ENCODE measurements around the gene SNX30.

Gene SNX30

DNA sequence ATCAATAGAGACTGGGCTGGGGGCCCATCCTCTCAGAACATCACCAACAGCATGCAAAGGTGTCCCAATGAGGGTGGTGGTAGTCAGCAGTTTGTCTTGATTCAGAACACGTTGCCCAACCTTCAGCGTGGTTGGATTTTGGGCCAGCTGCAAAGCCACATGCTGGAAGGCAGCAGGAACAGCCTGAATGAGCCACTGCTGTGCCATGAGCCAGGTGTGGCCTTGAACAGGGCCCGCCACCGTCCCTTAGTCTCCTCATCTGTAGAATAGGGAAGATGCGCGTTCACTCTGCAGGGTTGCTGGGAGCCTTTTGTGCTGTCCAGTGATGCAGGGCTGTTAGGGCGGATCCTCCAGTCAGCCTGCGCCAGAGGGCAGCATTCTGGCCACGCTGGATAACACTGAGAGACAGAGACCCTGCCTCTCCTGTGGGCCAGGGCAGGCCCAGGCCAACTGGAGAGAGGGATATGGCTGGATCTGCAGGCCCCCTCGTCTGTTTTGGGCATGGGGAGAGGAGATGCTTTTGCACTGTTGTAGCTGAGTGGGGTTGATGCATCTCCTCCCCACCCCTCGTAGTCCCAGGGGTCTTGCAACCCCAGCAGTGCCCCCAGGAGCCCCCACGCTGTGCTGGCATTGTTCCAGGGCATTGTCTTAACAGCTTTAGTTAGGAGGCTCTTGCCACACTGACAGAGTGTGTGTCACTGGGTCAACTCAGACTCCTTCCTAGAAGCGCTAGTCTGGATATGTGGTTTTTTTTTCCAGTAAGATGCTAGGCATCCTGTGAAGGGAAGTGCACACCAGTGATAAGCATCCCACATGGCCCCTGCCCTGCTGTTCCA is 98.0 kb downstream of the SNX30 start:
- no peak overlapping the region for H3K4me3 ChIP-seq (ENCODE audit: low read depth, low read length)
- no peak for DNase-seq (ENCODE audit: low read depth)

DNA sequence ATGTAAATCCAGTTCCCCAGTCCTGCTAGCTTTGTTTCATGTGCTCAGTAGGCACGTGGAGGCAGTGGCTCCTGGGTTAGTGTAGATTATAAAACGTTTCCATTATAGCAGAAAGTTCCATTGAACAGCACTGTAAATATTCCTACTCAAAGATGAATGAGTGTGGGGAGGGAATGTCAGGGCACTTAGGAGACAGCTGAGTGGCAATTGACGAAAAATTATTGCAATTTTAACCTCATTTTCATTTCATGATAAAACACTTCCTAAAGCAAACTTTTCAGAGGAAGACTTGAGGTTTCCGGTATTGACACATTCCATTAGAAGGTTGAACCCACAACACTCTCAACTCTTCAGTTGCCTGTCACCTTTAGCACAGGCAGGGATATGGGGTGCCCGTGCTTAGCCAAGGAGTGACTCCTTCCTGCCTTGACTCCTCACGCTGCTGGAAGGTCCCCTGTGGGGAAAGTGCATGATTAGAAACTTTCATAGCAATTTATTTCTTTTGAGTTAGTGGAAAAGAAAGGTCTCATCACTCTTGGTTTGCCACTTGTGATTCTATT is 98.9 kb downstream of the SNX30 start:
- DNase-seq (ENCODE audit: low read depth), result no peak
- H3K4me3 ChIP-seq (ENCODE audit: low read depth, low read length), result no peak overlapping the region

DNA sequence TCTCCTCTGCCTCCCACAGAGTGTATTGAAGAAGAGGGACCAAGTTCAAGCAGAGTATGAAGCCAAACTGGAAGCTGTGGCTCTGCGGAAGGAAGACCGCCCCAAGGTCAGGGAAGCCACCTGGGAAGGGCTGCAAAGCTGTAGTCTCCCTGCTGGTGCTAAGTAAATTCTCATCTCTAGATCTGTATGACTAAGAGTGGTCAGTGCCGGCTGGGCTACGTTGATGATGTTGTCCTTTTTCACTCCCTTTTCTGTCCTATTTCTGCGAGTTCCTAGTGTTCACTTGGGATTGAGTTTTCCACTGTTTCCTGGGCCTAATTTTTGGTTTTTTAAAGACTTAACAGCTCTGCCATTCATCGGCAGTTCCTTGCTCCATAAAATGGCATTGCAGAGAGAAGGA is 100.3 kb downstream of the SNX30 start:
- no peak for DNase-seq (ENCODE audit: low read depth)
- no peak overlapping the region for H3K4me3 ChIP-seq (ENCODE audit: low read depth, low read length)

DNA sequence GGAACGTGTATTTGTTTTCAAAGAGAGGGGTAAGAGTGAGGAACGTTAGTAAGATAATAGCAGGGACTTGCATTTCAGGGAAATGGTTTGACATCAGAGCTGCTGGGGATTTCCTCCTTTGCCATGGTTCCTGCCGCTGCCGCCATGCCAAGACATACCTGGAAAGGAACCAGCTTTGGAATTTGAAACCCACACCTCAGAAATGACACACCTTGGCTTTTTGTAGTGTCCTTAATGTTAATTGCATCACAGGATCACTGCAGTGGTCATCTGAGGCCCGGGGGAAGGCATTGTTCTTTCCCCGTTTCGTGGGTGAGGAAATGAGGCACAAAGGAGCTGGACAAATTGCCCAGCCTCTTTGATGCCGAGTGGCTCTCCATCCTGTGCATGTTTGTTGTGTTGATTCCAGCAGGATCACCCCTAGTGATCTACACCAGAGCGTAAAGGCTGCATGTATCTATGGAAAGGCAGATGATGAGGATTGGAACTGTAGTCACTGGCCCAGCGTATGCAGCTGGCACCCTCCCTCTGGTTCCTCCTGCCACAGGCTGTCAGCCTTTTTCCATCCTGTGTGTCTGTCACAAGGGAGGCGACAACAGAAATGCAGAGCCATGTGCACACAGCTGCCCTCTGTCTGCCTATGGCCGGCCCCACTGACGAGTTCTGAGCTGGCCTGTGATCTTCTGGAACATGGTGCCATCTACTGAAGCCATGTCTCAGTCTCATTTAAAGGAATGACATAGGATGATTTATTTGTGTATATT is 102.4 kb downstream of the SNX30 start:
- H3K4me3 ChIP-seq (ENCODE audit: low read depth, low read length), result no peak overlapping the region
- no peak for DNase-seq (ENCODE audit: low read depth)

DNA sequence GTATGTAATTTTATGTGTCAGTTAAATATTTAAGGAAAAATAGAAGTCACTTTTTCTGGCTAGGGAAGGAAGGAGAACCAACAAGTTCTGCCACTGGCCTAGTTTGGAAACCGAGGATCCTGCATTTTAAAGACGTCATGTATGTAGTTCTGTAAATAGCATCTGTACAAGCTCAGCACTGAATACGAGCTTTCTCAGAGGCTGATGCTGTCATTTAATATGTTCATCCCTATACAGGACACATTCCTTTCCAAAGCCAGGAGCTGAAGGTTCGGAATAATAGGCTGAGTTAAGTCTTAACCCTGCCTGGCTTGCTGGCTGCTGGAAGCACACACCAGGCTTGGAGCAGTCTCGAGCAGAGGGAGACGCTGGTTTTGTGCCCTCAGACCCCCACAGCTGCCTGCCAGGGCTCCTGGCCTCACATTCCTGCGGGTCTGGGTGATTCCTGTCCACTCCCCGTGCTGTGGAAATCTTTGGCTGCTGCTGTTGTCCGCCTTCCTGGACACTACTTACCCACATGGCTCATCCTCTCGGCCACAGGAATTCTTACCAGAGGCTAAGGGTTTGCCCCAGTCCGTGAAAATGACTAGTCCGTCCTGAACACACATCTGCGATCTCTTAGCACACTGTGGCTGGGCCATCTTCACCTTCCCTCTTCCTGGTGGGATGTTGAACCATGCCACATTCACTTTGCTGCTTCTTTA is 103.5 kb downstream of the SNX30 start:
- H3K4me3 ChIP-seq (ENCODE audit: low read depth, low read length), result no peak overlapping the region
- DNase-seq (ENCODE audit: low read depth), result no peak

DNA sequence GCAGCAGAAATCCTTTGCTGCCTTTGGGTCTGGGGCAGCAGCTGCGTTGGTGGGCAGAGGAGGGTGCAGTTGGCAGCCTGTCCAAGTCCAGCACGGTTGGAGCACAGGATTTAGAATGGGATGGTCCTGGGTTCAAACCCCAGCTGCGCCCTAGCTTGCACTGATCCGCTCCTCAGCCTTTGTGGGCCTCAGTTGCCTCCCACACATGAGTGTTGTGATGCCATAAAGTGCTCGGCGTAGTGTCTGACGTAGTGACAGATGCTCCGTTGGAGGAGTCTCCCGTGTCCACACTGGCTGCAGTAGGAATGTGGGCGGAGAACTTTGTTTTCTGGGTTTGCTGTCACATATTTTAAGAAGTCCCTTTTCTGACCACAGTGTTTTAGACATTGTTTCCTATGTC is 104.1 kb downstream of the SNX30 start:
- DNase-seq (ENCODE audit: low read depth), result no peak
- H3K4me3 ChIP-seq (ENCODE audit: low read depth, low read length), result no peak overlapping the region

DNA sequence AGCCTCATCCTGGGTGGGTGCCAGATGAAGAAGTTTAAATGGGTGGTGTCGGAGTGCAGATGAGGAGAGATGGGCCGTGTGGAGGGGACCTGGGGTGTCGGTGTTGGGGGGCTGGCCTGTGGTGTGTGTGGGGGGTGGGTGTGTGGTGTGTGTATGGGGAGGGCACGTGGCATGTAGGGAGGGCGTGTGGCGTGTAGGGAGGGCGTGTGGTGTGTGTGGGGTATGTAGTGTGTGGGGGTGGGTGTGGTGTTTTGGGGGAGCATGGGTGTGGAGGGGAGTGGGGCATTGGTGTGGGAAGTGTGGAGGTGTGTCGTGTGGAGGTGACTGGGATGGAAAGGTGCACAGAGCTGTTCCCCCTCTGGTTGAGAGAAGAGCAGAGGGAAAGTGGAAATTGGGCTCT is 105.6 kb downstream of the SNX30 start:
- DNase-seq (ENCODE audit: low read depth), result no peak

DNA sequence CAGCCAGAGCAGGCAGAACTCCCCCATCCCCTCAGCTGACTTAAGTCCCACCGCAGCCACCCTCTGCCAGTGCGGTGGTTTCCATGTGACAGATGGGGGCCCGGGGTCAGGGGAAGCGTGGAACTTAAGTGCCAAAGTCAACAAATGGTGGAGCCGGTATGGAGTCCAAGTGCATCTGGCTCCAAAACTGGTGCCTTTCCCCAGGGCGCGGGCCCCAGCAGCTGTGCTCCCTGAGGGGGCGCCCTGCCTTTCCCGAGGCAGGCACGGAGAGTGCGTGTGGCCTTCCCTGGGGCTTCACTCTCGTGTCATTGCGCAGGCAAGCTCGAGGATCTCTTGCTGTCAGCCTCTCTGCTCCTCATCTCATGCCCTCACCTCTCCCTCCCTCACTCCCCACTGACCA is 106.3 kb downstream of the SNX30 start:
- H3K4me3 ChIP-seq (ENCODE audit: low read depth, low read length), result no peak overlapping the region
- DNase-seq (ENCODE audit: low read depth), result no peak

More for the DNA sequence above, 105.6 kb downstream of the SNX30 start:
- H3K4me3 ChIP-seq (ENCODE audit: low read depth, low read length), result no peak overlapping the region

DNA sequence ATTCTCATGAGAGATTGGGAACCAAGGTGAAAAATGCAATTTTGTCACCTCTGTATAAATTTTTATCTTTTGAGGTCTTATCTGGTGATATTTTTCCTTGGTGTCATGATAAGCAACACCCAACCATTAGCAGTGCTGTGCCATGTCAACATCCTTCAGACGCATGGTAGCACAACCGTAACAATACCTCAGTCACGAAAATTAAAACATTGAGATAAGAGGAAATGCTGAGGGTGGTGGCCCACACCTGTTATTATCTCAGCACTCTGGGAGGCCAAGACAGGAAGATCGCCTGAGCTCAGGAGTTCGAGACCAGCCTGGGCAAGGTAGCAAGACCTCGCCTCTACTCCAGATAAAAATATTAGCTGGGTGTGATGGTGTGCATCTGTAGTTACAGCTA is 107.4 kb downstream of the SNX30 start:
- no peak overlapping the region for H3K4me3 ChIP-seq (ENCODE audit: low read depth, low read length)

DNA sequence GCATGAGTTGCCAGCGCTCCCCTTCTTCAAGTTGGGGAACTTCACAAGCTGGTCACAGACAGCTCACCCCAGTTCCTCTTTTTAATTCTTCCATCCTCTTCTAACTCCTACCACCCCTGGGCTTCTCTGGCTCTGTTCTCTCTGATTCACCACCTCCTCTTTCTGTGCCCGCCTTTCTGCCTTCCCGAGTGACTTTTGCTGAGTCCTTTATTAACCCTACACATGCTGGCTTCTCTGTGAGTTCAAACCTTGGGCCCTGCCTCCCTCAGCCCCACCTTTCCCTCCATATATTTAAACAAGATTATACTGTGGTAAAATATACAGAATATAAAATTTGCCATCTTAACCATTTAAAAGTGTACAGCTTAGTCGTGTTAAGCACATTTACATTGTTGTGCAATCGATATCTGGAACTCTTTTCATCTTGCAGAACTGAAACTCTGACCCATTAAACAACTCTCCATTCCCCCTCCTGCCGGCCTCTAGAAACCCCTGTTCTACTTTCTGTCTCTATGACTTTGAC is 108.1 kb downstream of the SNX30 start:
- DNase-seq (ENCODE audit: low read depth), result no peak
- no peak overlapping the region for H3K4me3 ChIP-seq (ENCODE audit: low read depth, low read length)

More for the DNA sequence above, 107.4 kb downstream of the SNX30 start:
- DNase-seq (ENCODE audit: low read depth), result no peak

DNA sequence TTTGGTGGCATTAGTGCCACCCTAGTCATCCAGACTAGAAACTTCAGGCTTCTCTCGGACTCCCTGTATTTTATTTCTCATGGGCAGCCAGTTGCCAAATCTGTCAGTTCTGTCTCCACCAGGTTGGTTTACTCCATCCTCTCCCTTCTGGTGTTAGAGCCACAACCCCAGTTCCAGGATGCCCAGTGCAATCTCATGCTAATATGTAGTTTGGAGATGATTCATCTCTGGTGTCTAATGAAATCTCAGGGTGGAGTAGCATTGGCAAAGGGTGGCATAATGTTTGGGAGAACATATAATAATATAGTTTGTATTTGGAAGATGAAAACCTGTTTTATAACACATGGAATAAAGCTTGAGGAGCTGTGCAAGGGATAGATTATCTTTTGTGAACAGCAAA is 109.9 kb downstream of the SNX30 start:
- no peak overlapping the region for H3K4me3 ChIP-seq (ENCODE audit: low read depth, low read length)
- DNase-seq (ENCODE audit: low read depth), result no peak

DNA sequence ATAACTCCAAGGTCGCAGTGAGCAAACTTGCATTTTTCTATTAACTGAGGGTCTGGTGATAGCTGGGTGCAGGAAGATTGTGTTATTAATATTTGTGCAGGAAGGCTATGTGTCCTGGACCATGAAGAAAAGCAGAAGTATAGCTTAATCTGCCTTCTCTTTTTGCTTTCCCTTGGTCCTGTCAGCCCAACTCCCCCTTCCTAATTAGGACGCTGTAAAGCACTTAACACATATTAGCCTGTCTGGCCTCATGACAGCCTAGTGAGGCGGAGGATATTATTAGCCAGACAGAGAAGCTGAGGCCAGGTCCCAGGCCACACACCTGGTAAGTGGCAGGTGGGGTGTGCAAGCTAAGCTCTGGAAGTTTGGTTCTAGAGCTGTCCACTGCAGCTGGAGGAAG is 110.6 kb downstream of the SNX30 start:
- no peak overlapping the region for H3K4me3 ChIP-seq (ENCODE audit: low read depth, low read length)
- DNase-seq (ENCODE audit: low read depth), result no peak

DNA sequence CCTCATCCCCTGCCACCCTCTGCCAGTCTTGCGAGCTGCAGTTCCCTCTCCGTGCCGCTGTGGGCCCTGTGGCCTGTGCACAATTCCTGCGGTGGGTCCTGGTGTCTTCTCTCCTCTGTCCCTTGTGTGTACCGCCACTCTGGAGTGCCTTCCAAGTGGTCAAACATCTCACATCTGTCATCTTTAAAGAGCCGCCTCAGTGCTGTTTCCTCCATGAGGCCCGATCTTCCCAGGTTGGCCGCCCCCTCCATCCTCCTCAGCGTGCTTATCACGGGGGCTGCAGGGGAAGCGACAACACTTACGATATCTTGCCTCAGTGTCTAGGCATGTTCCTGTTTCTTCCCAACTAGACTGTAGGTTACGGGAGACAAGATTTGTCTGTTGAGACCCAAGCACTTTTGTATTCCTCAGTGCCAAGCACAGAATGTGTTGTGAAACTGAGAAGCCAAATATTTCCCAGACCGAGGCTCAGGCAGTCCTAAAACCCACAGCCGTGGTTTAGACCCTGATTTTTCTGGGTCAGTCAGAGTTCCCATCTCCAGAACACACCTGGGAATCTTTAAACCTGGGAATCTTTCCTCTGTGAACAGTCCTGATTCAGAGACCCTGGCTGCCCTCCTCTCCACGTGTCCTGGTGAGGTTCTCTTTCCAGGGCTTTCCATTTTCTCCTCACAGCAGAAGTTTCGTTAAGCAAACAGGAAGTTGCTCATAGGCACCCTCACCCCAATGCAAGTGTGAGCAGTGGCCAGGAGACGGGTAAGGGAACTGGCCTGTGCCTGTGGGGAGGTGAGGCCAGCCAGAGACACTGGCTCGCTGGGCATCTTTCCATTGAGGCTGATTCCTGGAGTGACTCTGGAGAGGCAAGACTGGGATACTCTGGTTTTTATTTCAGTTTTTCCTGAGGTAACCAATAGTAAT is 111.3 kb downstream of the SNX30 start:
- no peak overlapping the region for H3K4me3 ChIP-seq (ENCODE audit: low read depth, low read length)

DNA sequence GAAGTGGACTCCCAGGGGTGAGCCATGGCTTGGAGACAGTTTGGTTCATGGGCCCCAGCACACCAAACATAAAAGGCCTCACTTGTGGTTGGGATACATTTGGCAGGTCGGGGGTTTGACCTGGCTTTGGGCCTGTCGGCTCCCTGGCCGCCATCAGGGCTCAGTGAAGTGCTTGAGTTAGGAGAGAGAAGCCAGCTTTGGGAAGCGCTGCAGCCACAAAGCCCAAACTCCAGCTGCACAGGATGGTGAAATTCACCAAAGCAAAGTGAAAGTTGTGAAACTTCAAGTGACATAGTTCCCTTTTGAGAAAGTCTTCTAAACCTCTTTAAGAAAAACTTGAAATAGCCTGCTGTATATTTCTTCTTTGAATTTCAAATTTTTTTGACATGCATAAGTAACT is 112.7 kb downstream of the SNX30 start:
- H3K4me3 ChIP-seq (ENCODE audit: low read depth, low read length), result no peak overlapping the region
- no peak for DNase-seq (ENCODE audit: low read depth)

More for the DNA sequence above, 111.3 kb downstream of the SNX30 start:
- no peak for DNase-seq (ENCODE audit: low read depth)

DNA sequence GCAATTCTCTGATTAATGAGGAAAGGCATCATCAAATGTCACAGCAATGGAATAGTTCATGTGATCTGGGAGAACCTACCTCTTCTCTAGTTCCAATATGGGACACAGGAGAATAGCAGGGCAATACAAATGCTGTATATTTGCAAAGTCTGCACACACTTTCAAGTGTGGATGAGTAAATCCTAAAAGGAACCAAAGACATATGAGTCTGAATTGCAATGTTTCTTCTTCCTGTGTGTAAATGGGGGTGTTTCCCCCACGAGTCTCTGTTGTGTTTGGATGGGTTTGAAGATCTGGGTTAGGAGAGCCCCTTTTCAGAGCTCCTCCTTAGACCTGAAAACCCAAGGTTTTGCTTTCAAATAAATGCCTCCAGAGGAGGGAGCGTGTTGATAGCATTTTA is 113.2 kb downstream of the SNX30 start:
- H3K4me3 ChIP-seq (ENCODE audit: low read depth, low read length), result no peak overlapping the region
- DNase-seq (ENCODE audit: low read depth), result no peak

DNA sequence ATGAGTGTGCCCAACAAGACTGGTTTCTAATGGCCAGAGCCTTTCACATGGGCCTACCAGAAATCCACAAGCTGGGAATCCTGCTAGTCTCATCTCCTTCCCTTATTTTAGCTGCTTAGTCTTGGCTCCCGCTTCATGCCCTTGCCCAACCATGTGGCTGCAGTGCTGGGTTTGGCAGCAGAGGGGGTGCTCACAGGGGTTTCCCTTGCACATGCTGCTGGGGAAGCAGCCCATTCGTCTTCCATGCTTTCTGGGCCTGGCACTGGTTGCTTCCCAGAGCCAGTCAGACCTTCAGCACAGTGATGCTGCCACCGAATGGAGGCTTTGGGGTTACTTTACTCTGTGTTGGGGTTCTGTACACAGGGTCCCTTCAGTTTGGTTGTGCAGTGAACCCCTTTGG is 113.8 kb downstream of the SNX30 start:
- H3K4me3 ChIP-seq (ENCODE audit: low read depth, low read length), result no peak overlapping the region
- DNase-seq (ENCODE audit: low read depth), result no peak

DNA sequence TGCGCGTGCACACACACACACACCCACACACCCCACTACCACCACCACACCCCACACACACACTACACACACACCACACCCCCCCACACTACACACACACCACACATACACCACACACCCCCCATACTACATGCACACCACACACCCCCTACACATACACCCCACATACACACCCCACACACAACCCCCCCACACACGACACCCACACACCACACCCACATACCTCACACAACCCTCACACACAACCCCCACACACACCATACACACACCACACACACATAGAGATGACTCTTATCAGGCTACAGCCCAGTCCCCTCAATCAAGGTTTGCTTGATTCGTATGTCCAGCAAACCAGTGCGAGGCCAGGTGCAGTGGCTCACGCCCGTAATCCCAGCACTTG is 114.4 kb downstream of the SNX30 start:
- no peak for DNase-seq (ENCODE audit: low read depth)
- no peak overlapping the region for H3K4me3 ChIP-seq (ENCODE audit: low read depth, low read length)

DNA sequence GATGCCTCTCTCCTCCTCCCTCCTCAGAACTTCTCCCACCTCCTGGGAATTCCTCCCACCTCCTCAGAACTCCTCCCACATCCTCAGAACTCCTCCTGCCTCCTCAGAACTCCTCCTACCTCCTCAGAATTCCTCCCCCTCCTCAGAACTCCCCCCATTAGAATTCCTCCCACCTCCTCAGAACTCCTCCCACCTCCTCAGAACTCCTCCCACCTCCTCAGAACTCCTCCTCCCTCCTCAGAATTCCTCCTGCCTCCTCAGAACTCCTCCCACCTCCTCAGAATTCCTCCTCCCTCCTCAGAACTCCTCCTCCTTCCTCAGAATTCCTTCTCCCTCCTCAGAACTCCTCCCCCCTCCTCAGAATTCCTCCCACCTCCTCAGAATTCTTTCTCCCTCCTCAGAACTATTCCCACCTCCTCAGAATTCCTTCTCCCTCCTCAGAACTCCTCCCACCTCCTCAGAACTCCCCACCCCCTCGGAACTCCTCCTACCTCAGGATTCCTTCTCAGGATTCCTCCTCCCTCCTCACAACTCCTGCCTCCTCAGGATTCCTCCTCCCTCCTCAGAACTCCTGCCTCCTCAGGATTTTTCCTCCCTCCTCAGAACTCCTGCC is 116.2 kb downstream of the SNX30 start:
- H3K4me3 ChIP-seq (ENCODE audit: low read depth, low read length), result no peak overlapping the region
- no peak for DNase-seq (ENCODE audit: low read depth)
